M059J (cell line): Measurements from ENCODE around the gene MRPL39. TPM values are rescaled to one million over a fixed set of nuclear protein-coding genes. Genes with fewer than 3 reads are reported as not detected.

Experiments
- DNase-seq: peaks from one replicate; pipeline ENCODE4 v3.0.0-alpha.2; 2012; ENCODE audit warnings: low read depth
- total RNA-seq: library from RNA; depleted of rRNA; stranded (reverse); fragments of >200 nt; shearing (Covaris generic); gene quantifications from 2 replicates; pipeline ENCODE4 v1.2.3, GENCODE V29; 2014; rRNA removed

The MRPL39 gene
- total RNA-seq, 1 experiment from 2014 or later, result 88.8 TPM

GRCh38 chr21:25539606-25540005, 67.7 kb downstream of the MRPL39 start:
- peak; percentile 27 for DNase-seq

- DNase-seq, result no peak
These were observed 70.1 kb downstream of the MRPL39 start for GRCh38 chr21:25537174-25537573.

GRCh38 chr21:25536752-25537151, 70.5 kb downstream of the MRPL39 start:
- no peak for DNase-seq

GRCh38 chr21:25535849-25536248, 71.4 kb downstream of the MRPL39 start:
- DNase-seq, result no peak

Other genes with a start within 250 kb of the MRPL39 start
- 1.7 and 3.0 TPM in 2 replicates for gene JAM2, start 31.8 kb upstream of the MRPL39 start, total RNA-seq
- gene ATP5PF, start 127.4 kb upstream of the MRPL39 start, total RNA-seq, result 169 and 196 TPM in 2 replicates
- 18.3 and 23.0 TPM in 2 replicates for gene GABPA, start 127.5 kb upstream of the MRPL39 start, total RNA-seq